ENCODE measurements around the gene P2RX4.

GRCh38 chr12:121224591-121224990 is 14.7 kb downstream of the P2RX4 start:
- TF ChIP-seq POLR2A (IDR thresholded peaks at IDR 0.05) (no peak), CTCF (IDR thresholded peaks at IDR 0.05) (no peak)
